HG03280 (cell line): ENCODE data around the gene TMEM17.
"Not testable (repeated sequence)": the region's sequence is repeated elsewhere in the genome, so short reads cannot be mapped to it uniquely, and the experiment has no call there.

Experiments used
- ATAC-seq: cut with Tn5 transposase; IDR thresholded peaks from one replicate; pipeline ENCODE4 v1.9.1; 2021; ENCODE audit warnings: mild to moderate bottlenecking, moderate library complexity; ENCODE audit not compliant: unreplicated experiment

The TMEM17 gene

GRCh38 chr2:62505750-62506420 lies at the start of gene TMEM17:
Gene TMEM17, minus strand, starts transcription at chr2:62506195. Its CDS starts 66 bp downstream, at chr2:62506129.
- peak; percentile 77 for ATAC-seq

GRCh38 chr2:62554440-62554839 lies 48.4 kb upstream of the TMEM17 start:
- no peak for ATAC-seq

GRCh38 chr2:62550461-62550860 lies 44.5 kb upstream of the TMEM17 start:
- ATAC-seq, result no peak

DNA sequence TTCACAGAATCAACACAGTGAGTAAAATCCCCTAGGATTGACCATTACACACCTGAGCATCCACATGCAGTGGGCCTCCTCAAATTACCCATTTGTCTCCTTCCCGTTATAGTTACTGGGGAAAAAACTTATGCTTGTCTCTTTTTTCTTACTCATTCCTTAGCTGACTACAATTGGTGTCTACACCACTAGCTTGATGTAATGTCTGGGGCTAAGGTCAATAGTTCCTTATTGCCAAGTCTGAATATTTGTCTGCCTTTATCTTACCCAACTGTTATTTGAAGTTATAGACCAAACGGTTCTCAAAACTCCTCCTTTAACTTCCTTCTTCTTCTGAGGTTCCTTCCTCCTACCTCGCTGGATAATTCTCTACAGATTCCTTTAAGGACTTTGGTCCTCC lies 41.9 kb upstream of the TMEM17 start:
- no peak for ATAC-seq

DNA sequence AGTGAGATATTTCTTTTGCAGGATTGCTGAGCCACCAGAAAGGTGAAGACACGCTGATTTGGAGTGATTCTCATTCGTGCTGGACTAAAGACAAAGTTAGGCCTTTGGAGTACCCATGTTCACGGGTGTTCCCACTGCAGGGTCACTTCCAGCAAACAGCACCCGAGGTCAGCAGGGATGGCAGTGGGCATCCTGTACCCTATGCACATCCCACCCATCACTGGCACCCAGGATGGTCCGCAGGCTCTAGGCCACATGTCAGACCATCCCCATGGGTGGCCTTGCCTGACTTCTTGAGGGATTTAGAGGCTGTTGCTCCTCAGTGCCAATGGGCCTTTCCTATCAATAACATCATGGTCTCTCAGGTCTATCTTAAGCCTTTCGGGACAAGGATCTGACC lies 39.3 kb upstream of the TMEM17 start:
- ATAC-seq, result no peak

GRCh38 chr2:62540408-62541168 lies 34.6 kb upstream of the TMEM17 start:
- no peak for ATAC-seq

DNA sequence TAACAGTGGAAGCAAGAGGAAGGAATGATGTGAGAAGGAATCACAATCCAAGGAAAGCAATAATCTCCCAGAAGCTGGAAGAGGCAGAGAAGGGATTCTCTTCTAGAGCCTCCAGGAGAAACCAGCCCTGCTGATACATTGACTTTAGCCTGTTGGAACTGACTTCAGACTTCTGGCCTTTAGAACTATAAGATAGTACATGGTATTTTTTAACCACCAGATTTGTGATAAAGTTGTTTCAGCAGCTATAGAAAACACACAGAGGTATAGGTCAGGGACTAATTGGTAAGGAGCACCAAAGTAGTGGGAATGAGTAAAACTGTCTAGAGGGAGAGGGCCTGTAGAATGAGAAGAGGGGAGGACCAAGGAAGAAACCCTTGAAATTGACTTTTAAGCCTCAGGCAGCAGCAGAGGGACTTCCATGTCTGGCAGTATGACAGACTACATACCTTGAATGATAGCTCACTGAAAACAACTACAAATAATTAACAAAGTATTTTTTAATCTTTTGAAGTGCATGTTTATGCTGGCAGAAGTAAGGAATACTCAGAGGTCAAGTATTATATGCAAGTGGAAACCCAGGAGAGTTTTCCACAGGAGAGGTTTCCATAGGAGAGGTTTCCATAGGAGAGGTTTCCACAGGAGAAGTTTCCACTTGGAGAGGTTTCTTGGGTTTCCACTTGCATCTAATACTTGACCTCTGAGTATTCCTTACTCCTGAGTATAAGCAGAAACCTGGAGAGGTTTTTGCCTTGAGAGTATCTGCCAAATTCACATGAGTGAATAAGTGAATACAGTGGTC lies 33.8 kb upstream of the TMEM17 start:
- no peak for ATAC-seq

- no peak for ATAC-seq
Observed at GRCh38 chr2:62538756-62539155, 32.8 kb upstream of the TMEM17 start.

GRCh38 chr2:62537814-62538213 lies 31.8 kb upstream of the TMEM17 start:
- no peak for ATAC-seq

DNA sequence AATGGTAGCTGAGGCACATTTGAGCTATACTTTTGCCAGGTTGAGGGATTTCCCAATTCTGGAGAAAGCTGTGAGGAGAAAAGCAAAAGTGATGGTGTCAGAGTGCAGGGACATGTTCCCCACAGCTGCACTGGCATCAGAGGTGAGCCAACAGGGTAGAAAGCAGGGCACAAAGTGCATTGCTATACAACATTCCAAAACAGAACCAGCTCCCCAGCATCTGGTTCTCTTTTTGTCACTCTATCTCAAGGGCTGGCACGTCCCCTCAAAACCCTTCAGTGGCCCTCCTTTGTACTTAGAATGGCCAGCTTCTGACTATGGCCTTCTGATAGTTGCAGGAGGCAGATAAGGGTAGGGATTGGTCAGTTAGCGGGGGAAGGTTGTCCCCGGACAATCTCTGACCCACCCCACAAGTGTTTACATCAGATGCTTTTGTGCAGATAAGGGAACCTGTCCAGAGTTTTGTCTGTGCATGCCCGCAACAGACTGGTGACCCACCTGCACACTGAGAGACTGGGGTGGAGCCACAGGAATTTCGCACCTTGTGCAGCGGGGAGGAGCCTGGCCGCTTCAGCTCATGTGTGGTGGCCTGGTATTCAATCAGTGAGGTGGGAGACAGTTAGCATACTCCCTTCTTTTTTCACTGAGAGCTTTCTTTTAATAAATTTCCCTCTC lies 31.0 kb upstream of the TMEM17 start:
- no peak for ATAC-seq

DNA sequence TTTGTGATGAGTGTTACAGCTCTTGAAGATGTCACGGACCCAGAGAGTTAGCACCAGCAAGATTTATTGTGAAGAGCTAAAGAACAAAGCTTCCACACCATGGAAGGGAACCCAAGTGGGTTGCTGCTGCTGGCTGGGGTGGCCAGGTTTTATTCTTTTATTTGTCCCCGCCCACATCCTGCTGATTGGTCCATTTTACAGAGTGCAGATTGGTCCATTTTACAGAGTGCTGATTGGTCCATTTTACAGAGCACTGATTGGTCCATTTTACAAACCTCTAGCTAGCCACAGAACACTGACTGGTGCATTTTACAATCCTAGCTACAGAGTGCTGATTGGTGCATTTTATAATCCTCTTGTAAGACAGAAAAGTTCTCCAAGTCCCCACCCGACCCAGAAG lies 29.5 kb upstream of the TMEM17 start:
- not testable (repeated sequence) for ATAC-seq

GRCh38 chr2:62531594-62531993 lies 25.6 kb upstream of the TMEM17 start:
- no peak for ATAC-seq

DNA sequence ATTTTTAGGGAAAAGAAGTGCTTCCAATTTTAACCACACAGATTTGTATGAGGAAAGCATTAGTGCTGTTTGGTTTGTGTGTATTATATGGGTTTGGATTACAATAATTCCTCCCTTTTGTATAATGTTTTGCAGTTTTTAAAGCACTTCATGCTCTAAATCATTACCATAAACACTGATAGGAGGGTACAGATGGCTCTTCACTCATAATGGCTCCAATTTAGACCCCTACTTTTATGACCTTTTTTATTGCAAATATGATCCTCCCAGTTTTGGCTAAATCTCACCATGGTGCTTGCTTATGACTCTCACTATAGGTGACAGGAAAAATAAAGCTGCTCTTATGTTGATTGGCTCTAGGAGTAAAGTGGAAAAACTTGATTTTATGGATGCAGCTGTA lies 23.8 kb upstream of the TMEM17 start:
- no peak for ATAC-seq

DNA sequence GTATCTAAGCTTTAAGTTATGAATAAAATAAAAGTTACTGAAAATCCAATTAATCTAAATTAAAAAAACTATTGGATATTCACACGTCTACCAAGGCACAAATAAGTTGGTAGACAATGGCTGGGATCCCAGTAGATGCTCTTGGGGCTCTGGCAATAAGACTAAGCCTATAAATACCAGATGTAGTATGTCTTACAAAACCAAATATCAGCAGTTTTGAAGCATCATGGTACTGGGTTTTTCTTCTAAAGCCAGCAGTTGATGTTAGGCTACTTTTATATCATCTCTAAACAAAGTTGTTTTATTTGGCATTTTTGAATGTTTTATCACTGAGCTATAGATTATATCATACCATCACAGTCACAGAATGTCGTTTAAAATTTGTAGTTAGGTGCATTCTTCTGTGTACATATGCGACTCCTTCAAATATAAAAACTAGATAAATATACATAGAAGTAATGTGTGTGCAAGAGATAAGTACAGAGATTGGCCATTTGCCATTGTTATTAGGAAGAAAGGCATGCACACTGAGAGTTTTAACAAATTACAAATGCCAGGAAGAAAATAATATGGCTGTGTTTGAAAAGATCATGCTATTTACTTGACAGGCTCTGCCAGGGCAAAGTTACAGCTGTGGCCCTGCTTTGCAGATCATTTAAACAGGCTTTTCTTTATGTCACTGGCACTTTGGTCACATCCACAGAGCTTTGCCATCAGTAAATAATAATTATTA lies 21.6 kb upstream of the TMEM17 start:
- no peak for ATAC-seq

DNA sequence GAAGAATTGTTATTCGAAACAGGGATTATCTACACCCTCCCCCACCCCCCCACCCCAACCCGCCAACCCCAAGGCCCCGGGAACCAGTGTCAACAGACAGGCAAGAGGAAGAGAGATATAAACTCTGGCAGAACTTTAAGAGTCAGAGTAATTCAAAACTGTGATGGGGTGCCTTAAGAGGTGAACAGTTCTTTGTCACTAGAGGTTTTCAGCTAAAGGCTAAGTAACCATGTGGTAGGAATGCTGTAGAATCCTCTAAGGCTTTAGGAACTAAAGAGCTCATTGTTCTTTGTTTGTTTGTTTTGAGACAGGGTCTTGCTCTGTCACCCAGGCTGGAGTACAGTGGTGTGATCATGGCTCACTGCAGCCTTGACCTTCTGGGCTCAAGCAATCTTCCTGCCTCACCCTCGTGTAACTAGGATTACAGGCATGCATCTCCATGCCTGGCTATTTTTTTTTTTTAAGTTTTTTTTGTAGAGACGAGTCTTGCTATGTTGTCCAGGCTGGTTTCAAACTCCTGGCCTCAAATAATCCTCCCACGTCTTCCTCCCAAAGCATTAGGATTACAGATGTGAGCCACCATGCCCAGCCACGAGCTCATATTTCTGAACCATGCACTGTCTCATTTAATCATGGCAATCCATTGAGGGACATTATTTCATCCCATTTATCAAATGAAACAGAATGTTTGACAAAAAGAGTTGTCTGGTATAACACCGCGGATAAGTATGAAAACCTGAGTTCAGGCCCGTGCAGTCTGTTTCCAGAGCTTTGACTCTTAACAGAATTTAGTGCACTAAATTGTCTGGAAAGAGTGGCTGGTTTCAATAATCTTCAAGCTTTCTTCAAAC lies 20.8 kb upstream of the TMEM17 start:
- ATAC-seq, result no peak

- no peak for ATAC-seq
Observed at GRCh38 chr2:62525549-62526269, 19.7 kb upstream of the TMEM17 start.

GRCh38 chr2:62524293-62524941 lies 18.4 kb upstream of the TMEM17 start:
- no peak for ATAC-seq

DNA sequence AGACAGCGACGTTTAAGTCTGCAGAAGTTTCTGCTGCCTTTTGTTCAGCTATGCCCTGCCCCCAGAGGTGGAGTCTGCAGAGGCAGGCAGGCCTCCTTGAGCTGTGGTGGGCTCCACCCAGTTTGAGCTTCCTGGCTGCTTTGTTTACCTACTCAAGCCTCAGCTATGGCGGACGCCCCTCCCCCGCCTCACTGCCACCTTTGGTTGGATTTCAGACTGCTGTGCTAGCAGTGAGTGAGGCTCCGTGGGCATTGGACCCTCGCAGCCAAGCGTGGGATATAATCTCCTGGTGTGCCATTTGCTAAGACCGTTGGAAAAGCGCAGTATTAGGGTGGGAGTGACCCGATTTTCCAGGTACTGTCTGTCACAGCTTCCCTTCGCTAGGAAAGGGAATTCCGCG lies 15.1 kb upstream of the TMEM17 start:
- not testable (repeated sequence) for ATAC-seq
